Measurements from ENCODE around the gene ABHD2.

GRCh38 chr15:89174476-89174875, 86.2 kb downstream of the ABHD2 start:
- TF ChIP-seq CTCF (IDR thresholded peaks at IDR 0.05) (no peak), POLR2A (IDR thresholded peaks at IDR 0.05) (no peak)

All from adrenal gland (tissue), 5 donors.